Embryonic facial prominence (tissue), 1 donor: ENCODE data around the gene OTUD1.

Source experiments
- DNase-seq: peaks from one replicate; pipeline ENCODE4 v3.0.0-alpha.2; 2016; ENCODE audit errors: extremely low spot score

Gene OTUD1

GRCh38 chr10:23467548-23467947 is 28.7 kb downstream of the OTUD1 start:
- DNase-seq, result no peak

GRCh38 chr10:23469596-23470237 is 30.8 kb downstream of the OTUD1 start:
- no peak for DNase-seq

GRCh38 chr10:23472181-23472580 is 33.3 kb downstream of the OTUD1 start:
- DNase-seq, result no peak

- no peak for DNase-seq
Observed at GRCh38 chr10:23474081-23474480, 35.2 kb downstream of the OTUD1 start.

GRCh38 chr10:23474626-23475025 is 35.8 kb downstream of the OTUD1 start:
- no peak for DNase-seq

- DNase-seq, result no peak
Observed at GRCh38 chr10:23478570-23478969, 39.7 kb downstream of the OTUD1 start.

GRCh38 chr10:23479798-23480473 is 41.1 kb downstream of the OTUD1 start:
- DNase-seq, result no peak

GRCh38 chr10:23481363-23481961 is 42.6 kb downstream of the OTUD1 start:
- DNase-seq, result no peak

- DNase-seq, result no peak
Observed at GRCh38 chr10:23490115-23490514, 51.2 kb downstream of the OTUD1 start.
